K562 (cell line): Measurements from ENCODE around the gene UBXN1. TPM values are rescaled to one million over a fixed set of nuclear protein-coding genes. Genes with fewer than 3 reads are reported as not detected.

ENCODE experiments used
- MNT ChIP-seq, 2 experiments: fragments of 450-650 bp; conservative IDR thresholded peaks; 2 replicates each; pipeline ENCODE4 v1.6.1; 2017; ENCODE audit warnings: mild to moderate bottlenecking in 2 of 2, moderate library complexity in 2 of 2
- POLR2AphosphoS5 ChIP-seq: IDR thresholded peaks from 2 replicates; pipeline ENCODE4 v1.6.1; 2011; ENCODE audit warnings: mild to moderate bottlenecking, low read depth, low read length, moderate library complexity; ENCODE audit not compliant: control insufficient read depth, insufficient read depth
- RAD21 ChIP-seq, 2 experiments: fragments of 250-450 bp in 1 of 2; fragments of 450-650 bp in 1 of 2; sonication (Bioruptor Pico) in 1 of 2; formaldehyde crosslinking in 1 of 2; IDR thresholded peaks in 1 of 2; conservative IDR thresholded peaks in 1 of 2; 2 replicates each; pipeline versions ENCODE4 v1.4.0 to v1.8.0; 2020 to 2022; ENCODE audit warnings: mild to moderate bottlenecking in 2 of 2, moderate library complexity in 1 of 2
- ZBTB5 ChIP-seq: fragments of 450-650 bp; IDR thresholded peaks from 2 replicates; pipeline ENCODE4 v1.6.1; 2017; ENCODE audit warnings: antibody characterized with exemption
- ZNF217 ChIP-seq: sonication (generic); formaldehyde crosslinking; IDR thresholded peaks from 2 replicates; pipeline ENCODE4 v1.8.0; 2022; ENCODE audit warnings: mild to moderate bottlenecking, missing genetic modification reagents
- polyA plus RNA-seq, 8 experiments: library from polyadenylated mRNA; depleted of rRNA in 4 of 8; stranded (reverse) in 5 of 8; unstranded in 3 of 8; fragments of >200 nt; fragmentation: Nextera tagmentation in 2 of 8; fragmentation: Illumina TruSeq in 1 of 8; extraction: Ambion mirVana in 2 of 8; extraction: Trizol in 1 of 8; gene quantifications; 2 replicates each; pipeline versions ENCODE4 v1.2.1 to v1.2.3, GENCODE V29; 2011 to 2014; ENCODE audit warnings: inconsistent platforms in 1 of 8, missing spikeins in 1 of 8
- total RNA-seq, 7 experiments: library from RNA; depleted of rRNA in 6 of 7; stranded (reverse); fragments of >200 nt in 6 of 7; fragmentation: Illumina TruSeq in 2 of 7; extraction: Trizol in 2 of 7; gene quantifications; 2 replicates each; pipeline versions ENCODE4 v1.2.1 to v1.2.3, GENCODE V29; 2011 to 2021; ENCODE audit warnings: low replicate concordance in 1 of 7

UBXN1 gene
- total and polyA plus RNA-seq, 9 of the 15 experiments (the other 6 are each of a cell fraction or from before 2014, with no cell fraction given) = 4.8 to 263 (median 99.7) TPM

GRCh38 chr11:62665599-62666258 is 13.1 kb downstream of the UBXN1 start (continued):
- TF ChIP-seq ZBTB5 (no peak), ZNF217 (CRISPR knock-in tag) (no peak), RAD21 (CRISPR knock-in tag; conservative IDR thresholded peaks at IDR 0.05 in 1 of 2, IDR thresholded peaks at IDR 0.05 in 1 of 2) (0 out of 4 replicates have a peak, but pooled peaks of 1 of the 2 experiments have one; percentile 2), POLR2AphosphoS5 (peak; percentile 50; the same call in 1 of the 2 replicates), MNT (conservative IDR thresholded peaks at IDR 0.05) (peak in 1 of 2 experiments; percentile 9; a peak in 1 of 4 replicates)
